ENCODE results near the gene LDAH. TPM values are rescaled to one million over a fixed set of nuclear protein-coding genes. Genes with fewer than 3 reads are reported as not detected.

Gene LDAH
- polyA plus RNA-seq, 1 experiment, result 31.4 TPM

DNA sequence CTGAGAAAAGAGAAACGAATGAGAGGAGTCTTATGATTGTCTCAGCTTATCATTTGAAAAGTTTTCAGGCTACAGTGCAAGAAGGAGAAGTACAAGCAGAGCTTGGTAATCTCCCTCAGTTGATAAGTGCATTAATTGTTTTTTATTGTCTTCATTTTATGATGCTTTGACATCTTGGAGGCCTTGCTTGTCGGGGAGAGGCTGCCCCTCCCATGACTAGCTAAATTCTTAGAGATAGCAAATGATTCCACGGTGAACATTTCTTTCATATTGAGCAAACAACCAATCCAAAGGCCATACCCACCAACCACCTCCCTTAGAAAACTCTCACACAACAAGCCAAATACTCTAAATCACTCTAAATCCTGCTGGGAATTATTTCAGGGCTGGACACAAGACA, 116.1 kb downstream of the LDAH start:
- no peaks in the 10 kb centered on the region for H3K27me3 ChIP-seq (ENCODE audit: control insufficient read depth, insufficient read depth, low read length)
- POLR2A ChIA-PET, result no interaction called here
- H3K4me3 ChIP-seq (ENCODE audit: low read depth, low read length), result no peak overlapping the region
- H3K9me3 ChIP-seq (ENCODE audit: control insufficient read depth, insufficient read depth, low read length), result peaks cover 4% of the 10 kb centered on the region; the same call in 1 of the 2 replicates
- TF ChIP-seq, protein P1, sequence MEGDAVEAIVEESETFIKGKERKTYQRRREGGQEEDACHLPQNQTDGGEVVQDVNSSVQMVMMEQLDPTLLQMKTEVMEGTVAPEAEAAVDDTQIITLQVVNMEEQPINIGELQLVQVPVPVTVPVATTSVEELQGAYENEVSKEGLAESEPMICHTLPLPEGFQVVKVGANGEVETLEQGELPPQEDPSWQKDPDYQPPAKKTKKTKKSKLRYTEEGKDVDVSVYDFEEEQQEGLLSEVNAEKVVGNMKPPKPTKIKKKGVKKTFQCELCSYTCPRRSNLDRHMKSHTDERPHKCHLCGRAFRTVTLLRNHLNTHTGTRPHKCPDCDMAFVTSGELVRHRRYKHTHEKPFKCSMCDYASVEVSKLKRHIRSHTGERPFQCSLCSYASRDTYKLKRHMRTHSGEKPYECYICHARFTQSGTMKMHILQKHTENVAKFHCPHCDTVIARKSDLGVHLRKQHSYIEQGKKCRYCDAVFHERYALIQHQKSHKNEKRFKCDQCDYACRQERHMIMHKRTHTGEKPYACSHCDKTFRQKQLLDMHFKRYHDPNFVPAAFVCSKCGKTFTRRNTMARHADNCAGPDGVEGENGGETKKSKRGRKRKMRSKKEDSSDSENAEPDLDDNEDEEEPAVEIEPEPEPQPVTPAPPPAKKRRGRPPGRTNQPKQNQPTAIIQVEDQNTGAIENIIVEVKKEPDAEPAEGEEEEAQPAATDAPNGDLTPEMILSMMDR (IDR thresholded peaks at IDR 0.05; ENCODE audit: low read depth, low read length), result no peak
- CTCF ChIA-PET, result no interaction called here
- DNase-seq (ENCODE audit: low read depth, low spot score), result no peak
- no peak overlapping the region for H3K27ac ChIP-seq (ENCODE audit: low read depth, low read length)

DNA sequence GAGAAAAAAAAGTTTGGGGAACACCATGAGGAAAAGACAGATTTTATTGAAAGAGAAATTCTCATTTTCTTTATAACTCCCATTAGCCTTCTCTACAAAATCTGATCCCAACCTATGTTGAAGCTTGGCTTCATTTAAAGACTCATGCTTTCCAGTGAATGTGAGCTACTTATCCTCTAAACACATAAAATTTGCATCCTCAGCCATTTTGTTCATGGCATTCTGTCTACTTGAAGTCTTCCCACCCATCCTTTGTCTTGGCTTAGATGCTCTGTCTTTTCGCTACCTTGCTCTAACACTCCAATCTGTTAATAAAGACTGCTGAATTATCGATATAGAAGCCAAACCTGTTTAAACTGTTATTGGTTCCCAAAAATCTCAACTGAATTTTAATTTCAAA, 116.7 kb downstream of the LDAH start:
- ChIA-PET POLR2A (no interaction called here), CTCF (no interaction called here)
- H3K4me3 ChIP-seq (ENCODE audit: low read depth, low read length), result no peak overlapping the region
- H3K27me3 ChIP-seq (ENCODE audit: control insufficient read depth, insufficient read depth, low read length), result no peaks in the 10 kb centered on the region
- no peak for DNase-seq (ENCODE audit: low read depth, low spot score)
- no peak overlapping the region for H3K27ac ChIP-seq (ENCODE audit: low read depth, low read length)
- TF ChIP-seq, protein P1 (IDR thresholded peaks at IDR 0.05; ENCODE audit: low read depth, low read length), result no peak
- no peaks in the 10 kb centered on the region for H3K9me3 ChIP-seq (ENCODE audit: control insufficient read depth, insufficient read depth, low read length)

DNA sequence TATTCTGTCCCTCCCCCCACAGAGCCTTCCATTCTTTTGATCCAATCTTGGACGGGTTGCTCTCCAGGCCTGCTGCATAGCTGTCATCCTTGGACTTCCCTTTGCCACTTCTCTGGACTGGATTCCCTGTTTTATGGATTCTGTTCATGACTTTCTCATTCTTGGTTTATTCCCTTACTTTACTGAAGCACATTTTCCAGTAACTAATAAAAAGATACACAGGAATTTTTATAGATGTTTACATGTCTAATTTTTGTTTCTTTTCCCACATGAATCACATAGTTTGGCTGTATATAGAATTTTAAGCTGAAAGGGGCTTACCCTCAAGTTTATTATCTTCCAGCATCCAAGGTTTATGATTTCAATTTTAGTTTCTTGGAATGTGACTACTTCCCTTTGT, 118.0 kb downstream of the LDAH start:
- CTCF ChIA-PET, result interaction anchor here (0.8 kb wide), 1 partner anchor 77 kb away, joined by 3 read pairs; no protein-coding TSS in a partner anchor
- Histone ChIP-seq H3K9me3 (ENCODE audit: control insufficient read depth, insufficient read depth, low read length) (no peaks in the 10 kb centered on the region), H3K27me3 (ENCODE audit: control insufficient read depth, insufficient read depth, low read length) (no peaks in the 10 kb centered on the region), H3K27ac (ENCODE audit: low read depth, low read length) (no peak overlapping the region), H3K4me3 (ENCODE audit: low read depth, low read length) (no peak overlapping the region)
- no peak for DNase-seq (ENCODE audit: low read depth, low spot score)
- POLR2A ChIA-PET, result no interaction called here
- TF ChIP-seq, protein P1 (IDR thresholded peaks at IDR 0.05; ENCODE audit: low read depth, low read length), result no peak

DNA sequence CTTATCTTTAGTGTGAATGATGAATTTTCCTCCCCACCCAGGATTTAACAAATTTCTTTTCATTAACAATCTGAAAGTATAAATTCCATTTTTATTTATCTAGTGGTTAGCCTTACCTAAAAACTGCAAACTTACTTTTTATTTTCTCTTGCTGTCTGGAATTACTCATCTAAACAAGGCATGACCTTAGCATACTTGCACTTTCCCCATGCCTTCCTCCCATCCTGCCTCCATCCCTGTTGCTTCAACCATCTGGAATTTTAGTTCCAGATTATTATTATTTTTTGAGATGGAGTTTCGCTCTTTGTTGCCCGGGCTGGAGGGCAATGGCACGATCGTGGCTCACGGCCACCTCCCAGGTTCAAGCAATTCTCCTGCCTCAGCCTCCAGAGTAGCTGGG, 120.3 kb downstream of the LDAH start:
- Histone ChIP-seq H3K27ac (ENCODE audit: low read depth, low read length) (no peak overlapping the region), H3K27me3 (ENCODE audit: control insufficient read depth, insufficient read depth, low read length) (no peaks in the 10 kb centered on the region), H3K9me3 (ENCODE audit: control insufficient read depth, insufficient read depth, low read length) (no peaks in the 10 kb centered on the region), H3K4me3 (ENCODE audit: low read depth, low read length) (no peak overlapping the region)
- ChIA-PET CTCF (interaction anchor here (1.5 kb wide), 1 partner anchor 41 kb away, joined by 4 read pairs; no protein-coding TSS in a partner anchor), POLR2A (no interaction called here)
- TF ChIP-seq, protein P1 (IDR thresholded peaks at IDR 0.05; ENCODE audit: low read depth, low read length), result no peak
- peak; percentile 45 for DNase-seq (ENCODE audit: low read depth, low spot score)

DNA sequence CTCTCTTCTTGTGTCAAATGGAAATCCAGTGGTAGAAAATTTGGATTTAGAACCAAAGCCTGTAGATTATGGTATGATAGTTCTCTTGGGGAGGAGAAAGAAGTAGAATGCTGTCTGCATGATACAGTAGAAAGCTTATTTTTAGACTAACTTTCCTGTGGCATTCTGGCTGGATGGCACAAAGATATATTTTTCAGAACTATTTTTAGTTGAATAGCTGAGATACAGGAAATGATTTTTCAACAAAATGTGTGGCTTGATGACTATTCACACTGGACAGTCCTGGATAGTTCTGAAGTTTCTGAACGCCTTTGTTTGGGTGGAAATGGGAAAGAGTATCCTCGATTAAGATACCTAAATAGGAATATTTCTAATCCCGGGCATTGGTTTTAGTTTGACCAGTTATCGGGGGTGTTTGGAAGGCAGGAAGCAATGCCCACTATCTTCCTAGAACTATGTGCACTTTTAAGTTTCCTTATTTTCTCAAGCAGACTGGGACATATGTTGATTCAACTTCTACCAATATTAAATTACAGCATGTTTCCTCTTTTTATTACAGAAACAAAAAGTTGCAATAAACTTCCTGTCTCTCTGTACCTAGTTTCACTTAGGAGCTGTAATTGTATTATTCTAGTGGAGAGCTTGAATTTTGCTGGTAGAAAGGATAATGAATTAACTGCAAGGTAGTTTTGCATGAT, 123.8 kb downstream of the LDAH start:
- no peak for DNase-seq (ENCODE audit: low read depth, low spot score)
- ChIA-PET POLR2A (no interaction called here), CTCF (interaction anchor here (0.6 to 2.0 kb wide), 6 partner anchors 17 to 261 kb away, joined by 3 to 7 read pairs (median 4); no protein-coding TSS in a partner anchor)
- TF ChIP-seq, protein P1 (IDR thresholded peaks at IDR 0.05; ENCODE audit: low read depth, low read length), result no peak
- Histone ChIP-seq H3K4me3 (ENCODE audit: low read depth, low read length) (no peak overlapping the region), H3K9me3 (ENCODE audit: control insufficient read depth, insufficient read depth, low read length) (no peaks in the 10 kb centered on the region), H3K27me3 (ENCODE audit: control insufficient read depth, insufficient read depth, low read length) (no peaks in the 10 kb centered on the region), H3K27ac (ENCODE audit: low read depth, low read length) (no peak overlapping the region)
